Measurements from ENCODE around the gene GARIN5B.

- no peak for TF ChIP-seq CTCF (conservative IDR thresholded peaks at IDR 0.05)
- TF ChIP-seq EZH2 (IDR thresholded peaks at IDR 0.05; ENCODE audit: low read depth): no peak
Observed at GRCh38 chr19:55370305-55370988, 7.4 kb upstream of the GARIN5B start, which contains the start of gene IL11.
